Measurements from ENCODE around the gene CAMSAP1.

- TF ChIP-seq CHD2 (IDR thresholded peaks at IDR 0.05; ENCODE audit: borderline replicate concordance, low read depth, low read length) (no peak), JUND (IDR thresholded peaks at IDR 0.05; ENCODE audit: low read depth, low read length) (no peak)
These were observed 106.3 kb downstream of the CAMSAP1 start for GRCh38 chr9:135801070-135801469.
